ENCODE results near the gene ZNF783.
"Not testable (repeated sequence)": the region's sequence is repeated elsewhere in the genome, so short reads cannot be mapped to it uniquely, and the experiment has no call there.

ZNF783 gene

GRCh38 chr7:149226840-149227494 is 35.0 kb upstream of the ZNF783 start:
- no peak overlapping the region for H3K4me3 ChIP-seq (ENCODE audit: low read length)
- H3K36me3 ChIP-seq (ENCODE audit: insufficient read depth, low read length) = peaks cover 21% of the 10 kb centered on the region
- H3K27me3 ChIP-seq (ENCODE audit: insufficient read depth, low read length) = no peaks in the 10 kb centered on the region

GRCh38 chr7:149228831-149229471 is 33.0 kb upstream of the ZNF783 start:
- Histone ChIP-seq H3K4me1 (ENCODE audit: insufficient read depth, low read length) (no peaks in the 10 kb centered on the region), H3K36me3 (ENCODE audit: insufficient read depth, low read length) (peaks cover 12% of the 10 kb centered on the region), H2AFZ (ENCODE audit: low read depth, low read length) (no peak overlapping the region), H3K27me3 (ENCODE audit: insufficient read depth, low read length) (no peaks in the 10 kb centered on the region), H3K9me3 (ENCODE audit: low read length) (no peaks in the 10 kb centered on the region), H3K4me3 (ENCODE audit: low read length) (no peak overlapping the region)

More at GRCh38 chr7:149226840-149227494, 35.0 kb upstream of the ZNF783 start:
- no peaks in the 10 kb centered on the region for H3K9me3 ChIP-seq (ENCODE audit: low read length)
- no peaks in the 10 kb centered on the region for H3K4me1 ChIP-seq (ENCODE audit: insufficient read depth, low read length)
- H2AFZ ChIP-seq (ENCODE audit: low read depth, low read length) = no peak overlapping the region

- H3K9me3 ChIP-seq (ENCODE audit: low read length) = no peaks in the 10 kb centered on the region
- no peaks in the 10 kb centered on the region for H3K4me1 ChIP-seq (ENCODE audit: insufficient read depth, low read length)
- no peak overlapping the region for H2AFZ ChIP-seq (ENCODE audit: low read depth, low read length)
- H3K36me3 ChIP-seq (ENCODE audit: insufficient read depth, low read length) = peaks cover 7% of the 10 kb centered on the region
- H3K4me3 ChIP-seq (ENCODE audit: low read length) = no peak overlapping the region
- no peaks in the 10 kb centered on the region for H3K27me3 ChIP-seq (ENCODE audit: insufficient read depth, low read length)
These were observed 32.5 kb upstream of the ZNF783 start for GRCh38 chr7:149229526-149229925.

DNA sequence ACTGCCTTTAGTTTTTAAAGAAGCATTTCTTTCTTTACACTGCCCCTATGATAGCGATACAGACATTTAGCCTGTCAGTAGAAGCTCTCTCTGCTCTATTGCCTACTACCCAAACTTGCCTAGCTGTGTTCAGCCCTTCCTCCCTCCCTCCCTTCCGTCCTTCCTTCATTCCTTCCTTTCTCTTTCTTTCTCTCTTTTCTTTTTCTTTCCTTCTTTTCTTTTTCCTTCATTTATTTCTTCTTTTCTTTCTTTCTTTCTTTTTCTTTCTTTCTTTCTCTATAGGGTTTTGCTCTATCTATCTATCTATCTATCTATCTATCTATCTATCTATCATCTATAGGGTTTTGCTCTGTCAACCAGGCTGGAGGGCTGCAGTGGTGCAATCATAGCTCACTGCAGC is 29.6 kb upstream of the ZNF783 start:
- Histone ChIP-seq H2AFZ (ENCODE audit: low read depth, low read length) (no peak overlapping the region), H3K36me3 (ENCODE audit: insufficient read depth, low read length) (no peaks in the 10 kb centered on the region), H3K4me3 (ENCODE audit: low read length) (no peak overlapping the region), H3K9me3 (ENCODE audit: low read length) (no peaks in the 10 kb centered on the region), H3K4me1 (ENCODE audit: insufficient read depth, low read length) (no peaks in the 10 kb centered on the region), H3K27me3 (ENCODE audit: insufficient read depth, low read length) (no peaks in the 10 kb centered on the region)

- not testable (repeated sequence) for H3K4me3 ChIP-seq (ENCODE audit: low read length); H3K27me3 ChIP-seq (ENCODE audit: insufficient read depth, low read length); H3K4me1 ChIP-seq (ENCODE audit: insufficient read depth, low read length); H2AFZ ChIP-seq (ENCODE audit: low read depth, low read length); H3K36me3 ChIP-seq (ENCODE audit: insufficient read depth, low read length); H3K9me3 ChIP-seq (ENCODE audit: low read length)
These were observed 28.3 kb upstream of the ZNF783 start for GRCh38 chr7:149233655-149234204.

DNA sequence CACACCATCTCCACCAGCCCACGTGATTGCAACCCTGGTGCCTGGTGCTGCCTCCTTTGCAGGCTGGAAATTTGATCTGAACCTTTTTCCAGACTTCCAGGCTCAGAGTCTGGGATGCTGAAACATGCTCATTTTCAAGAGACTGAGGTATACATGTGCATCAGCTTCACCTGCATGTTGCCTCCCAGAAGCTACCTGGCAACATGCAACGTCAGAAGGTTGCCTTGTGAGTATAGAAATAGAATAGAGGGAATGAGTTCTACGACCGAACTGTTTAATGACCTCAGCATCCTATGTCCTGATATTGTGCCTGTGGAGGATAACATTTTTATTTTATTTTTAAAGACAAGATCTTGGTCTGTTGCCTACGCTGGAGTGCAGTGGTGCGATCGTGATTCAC is 24.5 kb upstream of the ZNF783 start:
- no peaks in the 10 kb centered on the region for H3K36me3 ChIP-seq (ENCODE audit: insufficient read depth, low read length)

DNA sequence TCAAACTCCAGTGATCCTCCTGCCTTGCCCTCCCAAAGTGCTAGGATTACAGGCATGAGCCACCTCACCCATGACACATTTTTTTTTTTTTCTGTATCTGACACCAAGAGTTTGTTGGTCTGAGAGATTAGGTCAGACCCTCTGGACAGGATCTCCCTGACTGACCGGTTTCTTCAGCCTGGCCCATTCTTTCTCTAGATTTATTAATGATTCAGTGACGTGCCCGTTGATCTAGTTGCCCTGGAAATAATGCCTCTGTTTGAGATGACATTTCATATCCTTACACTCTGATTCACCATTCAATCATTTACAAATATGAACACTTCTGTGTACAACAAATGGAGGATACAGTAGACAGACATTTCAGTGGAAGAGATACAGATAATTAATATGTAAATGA is 23.9 kb upstream of the ZNF783 start:
- no peak overlapping the region for H3K4me3 ChIP-seq (ENCODE audit: low read length)
- peaks cover 2% of the 10 kb centered on the region for H3K9me3 ChIP-seq (ENCODE audit: low read length)
- no peaks in the 10 kb centered on the region for H3K27me3 ChIP-seq (ENCODE audit: insufficient read depth, low read length)
- H3K36me3 ChIP-seq (ENCODE audit: insufficient read depth, low read length) = no peaks in the 10 kb centered on the region
- peaks cover 8% of the 10 kb centered on the region for H3K4me1 ChIP-seq (ENCODE audit: insufficient read depth, low read length)
- no peak overlapping the region for H2AFZ ChIP-seq (ENCODE audit: low read depth, low read length)

More for the DNA sequence above, 24.5 kb upstream of the ZNF783 start:
- Histone ChIP-seq H3K4me3 (ENCODE audit: low read length) (no peak overlapping the region), H3K4me1 (ENCODE audit: insufficient read depth, low read length) (peaks cover 8% of the 10 kb centered on the region), H3K9me3 (ENCODE audit: low read length) (peaks cover 2% of the 10 kb centered on the region), H2AFZ (ENCODE audit: low read depth, low read length) (no peak overlapping the region), H3K27me3 (ENCODE audit: insufficient read depth, low read length) (no peaks in the 10 kb centered on the region)

- H3K4me1 ChIP-seq (ENCODE audit: insufficient read depth, low read length) = peaks cover 8% of the 10 kb centered on the region
- peak within 1 kb of the TSS; percentile 60 for H3K4me3 ChIP-seq (ENCODE audit: low read length)
- H3K9me3 ChIP-seq (ENCODE audit: low read length) = peaks cover 2% of the 10 kb centered on the region
- H3K36me3 ChIP-seq (ENCODE audit: insufficient read depth, low read length) = no peaks in the 10 kb centered on the region
- H3K27me3 ChIP-seq (ENCODE audit: insufficient read depth, low read length) = no peaks in the 10 kb centered on the region
- peak within 1 kb of the TSS; percentile 86 for H2AFZ ChIP-seq (ENCODE audit: low read depth, low read length)
These were observed 22.5 kb upstream of the ZNF783 start, which contains the start of gene ZNF212 for GRCh38 chr7:149239345-149240143. Gene ZNF212, plus strand, starts transcription at chr7:149239651. Its CDS starts 128 bp downstream, at chr7:149239779.

DNA sequence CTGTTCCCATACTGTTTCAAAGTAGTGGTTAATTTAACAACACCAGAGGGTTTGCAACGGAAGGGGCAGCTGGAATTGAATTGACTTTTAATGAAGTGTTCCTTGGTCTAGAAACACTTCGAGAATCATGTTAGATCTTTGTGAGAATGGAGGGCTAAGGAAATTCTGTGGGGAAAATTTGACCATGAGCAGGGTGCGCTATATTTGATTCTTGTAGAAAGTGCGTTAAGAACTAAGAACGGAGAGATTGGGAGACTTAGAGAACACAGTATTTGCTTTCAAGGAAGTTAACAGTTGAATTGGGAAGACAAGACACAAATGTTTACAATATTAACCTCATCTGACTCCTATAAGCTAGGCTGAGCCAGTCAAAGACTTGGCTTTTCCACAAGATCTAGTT is 21.4 kb upstream of the ZNF783 start:
- Histone ChIP-seq H3K27me3 (ENCODE audit: insufficient read depth, low read length) (no peaks in the 10 kb centered on the region), H3K4me1 (ENCODE audit: insufficient read depth, low read length) (peaks cover 8% of the 10 kb centered on the region), H3K9me3 (ENCODE audit: low read length) (peaks cover 2% of the 10 kb centered on the region), H2AFZ (ENCODE audit: low read depth, low read length) (no peak overlapping the region), H3K36me3 (ENCODE audit: insufficient read depth, low read length) (no peaks in the 10 kb centered on the region), H3K4me3 (ENCODE audit: low read length) (peak overlapping the region; percentile 60)

DNA sequence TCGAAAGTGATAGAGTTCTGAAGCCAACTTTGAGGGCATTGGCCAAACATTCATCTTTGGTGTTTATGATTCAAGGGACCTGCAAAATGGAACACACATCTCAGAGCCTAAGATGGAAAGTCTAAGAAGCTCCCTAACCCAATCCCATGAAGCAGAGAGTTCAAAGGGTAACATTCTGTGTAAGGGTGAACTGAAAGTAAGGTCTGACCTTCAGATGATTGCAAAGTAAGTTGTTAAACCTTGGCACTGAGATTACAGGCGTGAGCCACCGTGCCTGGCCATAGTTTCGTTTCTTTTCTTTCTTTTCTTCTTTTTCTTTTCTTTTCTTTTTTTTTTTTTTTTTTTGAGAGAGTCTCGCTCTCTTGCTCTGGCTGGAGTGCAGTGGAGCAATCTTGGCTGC is 20.3 kb upstream of the ZNF783 start:
- Histone ChIP-seq H3K4me1 (ENCODE audit: insufficient read depth, low read length) (peaks cover 8% of the 10 kb centered on the region), H3K4me3 (ENCODE audit: low read length) (no peak overlapping the region), H3K27me3 (ENCODE audit: insufficient read depth, low read length) (no peaks in the 10 kb centered on the region), H2AFZ (ENCODE audit: low read depth, low read length) (no peak overlapping the region), H3K9me3 (ENCODE audit: low read length) (peaks cover 2% of the 10 kb centered on the region), H3K36me3 (ENCODE audit: insufficient read depth, low read length) (no peaks in the 10 kb centered on the region)

DNA sequence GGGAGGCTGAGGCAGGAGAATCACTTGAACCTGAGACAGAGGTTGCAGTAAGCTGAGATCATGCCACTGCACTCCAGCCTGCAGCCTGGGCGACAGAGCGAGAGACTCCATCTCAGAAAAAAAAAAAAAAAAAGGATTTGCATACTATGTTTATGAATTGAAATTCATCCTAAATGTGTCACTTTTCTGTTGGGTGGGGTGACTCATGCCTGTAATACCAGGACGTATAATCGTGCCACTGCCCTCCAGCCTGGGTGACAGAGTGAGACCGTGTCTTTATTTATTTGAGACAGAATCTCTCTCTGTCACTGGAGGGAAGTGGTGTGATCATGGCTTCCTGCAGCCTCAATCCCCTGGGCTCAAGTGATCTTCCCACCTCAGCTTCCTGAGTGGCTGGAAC is 16.8 kb upstream of the ZNF783 start:
- no peaks in the 10 kb centered on the region for H3K27me3 ChIP-seq (ENCODE audit: insufficient read depth, low read length)
- H3K4me3 ChIP-seq (ENCODE audit: low read length) = no peak overlapping the region

DNA sequence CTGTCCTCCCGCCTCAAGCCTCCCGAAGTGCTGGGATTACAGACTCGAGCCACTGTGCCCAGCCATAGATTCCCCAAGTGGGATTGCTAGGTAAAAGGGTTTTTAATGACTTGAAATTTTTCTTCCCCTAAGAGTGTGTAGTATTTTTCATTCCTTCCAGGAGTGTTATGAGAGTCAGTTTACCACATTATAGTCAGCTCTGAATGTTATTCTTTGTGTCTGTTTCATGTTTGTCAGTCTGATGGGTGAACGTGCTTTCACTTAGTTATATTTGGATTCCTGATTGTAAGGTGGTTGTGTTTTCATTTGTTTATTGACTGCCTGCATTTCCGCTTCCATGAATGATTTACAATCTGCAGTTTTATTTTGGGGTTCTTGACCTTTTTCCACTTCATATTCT is 16.3 kb upstream of the ZNF783 start:
- peaks cover 2% of the 10 kb centered on the region for H3K9me3 ChIP-seq (ENCODE audit: low read length)
- peaks cover 4% of the 10 kb centered on the region for H3K36me3 ChIP-seq (ENCODE audit: insufficient read depth, low read length)
- H2AFZ ChIP-seq (ENCODE audit: low read depth, low read length) = no peak overlapping the region
- peaks cover 3% of the 10 kb centered on the region for H3K4me1 ChIP-seq (ENCODE audit: insufficient read depth, low read length)
- H3K27me3 ChIP-seq (ENCODE audit: insufficient read depth, low read length) = no peaks in the 10 kb centered on the region
- no peak overlapping the region for H3K4me3 ChIP-seq (ENCODE audit: low read length)

More for the DNA sequence above, 16.8 kb upstream of the ZNF783 start:
- no peak overlapping the region for H2AFZ ChIP-seq (ENCODE audit: low read depth, low read length)
- H3K9me3 ChIP-seq (ENCODE audit: low read length) = peaks cover 2% of the 10 kb centered on the region
- peaks cover 8% of the 10 kb centered on the region for H3K4me1 ChIP-seq (ENCODE audit: insufficient read depth, low read length)
- H3K36me3 ChIP-seq (ENCODE audit: insufficient read depth, low read length) = no peaks in the 10 kb centered on the region

GRCh38 chr7:149248777-149249176 is 13.2 kb upstream of the ZNF783 start:
- Histone ChIP-seq H3K9me3 (ENCODE audit: low read length) (no peaks in the 10 kb centered on the region), H2AFZ (ENCODE audit: low read depth, low read length) (no peak overlapping the region), H3K36me3 (ENCODE audit: insufficient read depth, low read length) (peaks cover 30% of the 10 kb centered on the region), H3K27me3 (ENCODE audit: insufficient read depth, low read length) (no peaks in the 10 kb centered on the region), H3K4me1 (ENCODE audit: insufficient read depth, low read length) (no peaks in the 10 kb centered on the region), H3K4me3 (ENCODE audit: low read length) (no peak overlapping the region)

Measured in neuron (in vitro differentiated cells).